ENCODE data around the gene NMNAT2. TPM values are rescaled to one million over a fixed set of nuclear protein-coding genes. Genes with fewer than 3 reads are reported as not detected.

The NMNAT2 gene
- total RNA-seq, 4 donors from 2014 or later = 1.0 to 4.5 (median 2.4) TPM

DNA sequence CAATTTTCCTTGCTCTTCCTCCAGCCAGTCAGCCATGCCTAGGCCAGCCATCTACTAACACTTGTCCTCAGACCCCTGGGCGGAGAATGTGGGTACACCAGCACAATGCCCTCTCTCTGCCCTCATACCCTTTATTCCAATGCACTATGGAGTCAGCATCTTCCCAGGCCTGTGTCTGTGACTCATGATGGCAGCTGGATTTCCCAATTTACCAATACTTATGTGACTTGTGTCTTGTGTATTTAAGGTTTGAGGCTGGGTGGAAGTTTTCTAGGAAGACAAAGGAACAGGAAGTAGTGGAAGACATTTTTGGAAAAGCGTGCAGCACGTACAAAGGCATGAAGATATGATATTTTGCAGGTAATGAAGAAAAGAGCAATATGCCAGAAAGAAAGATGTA, 114.3 kb downstream of the NMNAT2 start:
- TF ChIP-seq, protein P1, sequence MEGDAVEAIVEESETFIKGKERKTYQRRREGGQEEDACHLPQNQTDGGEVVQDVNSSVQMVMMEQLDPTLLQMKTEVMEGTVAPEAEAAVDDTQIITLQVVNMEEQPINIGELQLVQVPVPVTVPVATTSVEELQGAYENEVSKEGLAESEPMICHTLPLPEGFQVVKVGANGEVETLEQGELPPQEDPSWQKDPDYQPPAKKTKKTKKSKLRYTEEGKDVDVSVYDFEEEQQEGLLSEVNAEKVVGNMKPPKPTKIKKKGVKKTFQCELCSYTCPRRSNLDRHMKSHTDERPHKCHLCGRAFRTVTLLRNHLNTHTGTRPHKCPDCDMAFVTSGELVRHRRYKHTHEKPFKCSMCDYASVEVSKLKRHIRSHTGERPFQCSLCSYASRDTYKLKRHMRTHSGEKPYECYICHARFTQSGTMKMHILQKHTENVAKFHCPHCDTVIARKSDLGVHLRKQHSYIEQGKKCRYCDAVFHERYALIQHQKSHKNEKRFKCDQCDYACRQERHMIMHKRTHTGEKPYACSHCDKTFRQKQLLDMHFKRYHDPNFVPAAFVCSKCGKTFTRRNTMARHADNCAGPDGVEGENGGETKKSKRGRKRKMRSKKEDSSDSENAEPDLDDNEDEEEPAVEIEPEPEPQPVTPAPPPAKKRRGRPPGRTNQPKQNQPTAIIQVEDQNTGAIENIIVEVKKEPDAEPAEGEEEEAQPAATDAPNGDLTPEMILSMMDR (IDR thresholded peaks at IDR 0.05; ENCODE audit: low read depth) = no peak

DNA sequence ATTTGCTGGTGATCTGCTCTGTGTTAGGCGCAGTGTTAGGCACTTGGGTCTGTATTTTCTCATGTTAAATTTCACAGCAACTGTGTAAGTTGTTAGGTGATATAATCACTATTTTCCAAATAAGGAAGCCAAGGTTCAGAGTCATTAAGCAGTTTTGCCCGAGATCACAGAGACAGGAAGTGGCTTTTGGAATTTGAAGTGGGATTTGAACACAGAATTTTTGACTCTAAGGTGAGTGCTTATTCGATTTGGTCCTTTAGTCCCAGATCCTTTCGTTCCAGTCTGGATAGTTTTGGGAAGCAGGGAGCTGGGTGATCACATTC, 114.9 kb downstream of the NMNAT2 start:
- TF ChIP-seq, protein P1 (IDR thresholded peaks at IDR 0.05; ENCODE audit: low read depth) = no peak

DNA sequence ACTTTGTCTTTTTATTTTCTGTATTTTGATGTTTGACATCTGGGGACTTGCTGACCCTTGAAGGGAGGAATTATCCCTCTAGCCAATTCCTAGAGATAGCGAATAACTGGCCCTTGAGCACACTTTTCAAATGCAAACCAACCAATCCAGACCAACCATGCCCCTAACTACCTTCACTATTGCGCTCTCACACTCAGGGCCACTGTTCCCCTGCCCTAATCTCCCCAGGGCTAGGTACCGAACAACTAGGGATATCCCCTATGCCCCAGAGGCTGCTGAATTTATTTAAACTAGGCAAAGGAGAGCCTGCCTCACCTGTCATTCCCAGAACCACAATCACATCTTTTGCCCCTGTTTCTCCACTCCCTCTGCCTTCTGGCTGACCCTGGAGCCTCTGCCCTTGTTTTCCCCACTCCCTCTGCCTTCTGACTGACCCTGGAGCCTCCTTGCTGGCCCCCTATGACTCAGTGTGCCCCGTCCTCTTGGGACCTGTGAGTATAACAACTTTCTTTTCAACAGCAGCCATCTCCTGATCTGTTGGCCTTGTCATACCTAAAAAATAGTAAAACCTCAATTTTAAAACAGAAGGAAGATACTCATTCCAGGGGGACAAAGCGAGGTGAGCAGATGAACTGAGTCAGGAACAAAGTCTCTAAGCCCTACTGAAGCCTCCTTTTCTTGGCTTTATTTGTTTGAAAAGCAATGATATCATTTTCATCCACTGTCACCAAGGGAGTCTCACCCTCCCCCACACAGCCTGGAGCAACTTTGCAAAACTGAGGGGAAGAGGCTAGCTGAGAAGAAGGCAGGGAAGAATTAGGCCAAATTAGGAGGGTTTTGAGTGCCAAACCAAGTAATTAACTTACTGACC, 115.5 kb downstream of the NMNAT2 start:
- TF ChIP-seq, protein P1 (IDR thresholded peaks at IDR 0.05; ENCODE audit: low read depth) = no peak

DNA sequence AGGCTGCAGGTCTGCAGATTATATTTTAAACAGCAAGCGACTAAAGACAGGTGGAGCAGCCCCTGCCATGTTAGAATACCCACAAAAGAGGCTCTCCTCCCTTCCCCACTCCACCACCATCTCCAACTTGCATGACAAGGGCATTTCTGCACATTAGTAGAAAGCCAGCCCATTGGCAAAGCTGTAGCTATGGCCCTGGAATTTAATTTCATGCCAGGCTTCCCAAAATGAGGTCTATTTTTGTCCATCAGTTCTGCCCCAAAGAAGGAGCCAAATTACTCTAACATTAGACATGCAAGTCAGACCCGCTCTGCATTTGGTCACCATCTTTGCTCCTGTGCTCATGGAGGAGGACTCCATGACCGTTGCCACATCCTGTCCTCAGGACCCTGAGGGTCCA, 116.9 kb downstream of the NMNAT2 start:
- TF ChIP-seq, protein P1 (IDR thresholded peaks at IDR 0.05; ENCODE audit: low read depth) = no peak

DNA sequence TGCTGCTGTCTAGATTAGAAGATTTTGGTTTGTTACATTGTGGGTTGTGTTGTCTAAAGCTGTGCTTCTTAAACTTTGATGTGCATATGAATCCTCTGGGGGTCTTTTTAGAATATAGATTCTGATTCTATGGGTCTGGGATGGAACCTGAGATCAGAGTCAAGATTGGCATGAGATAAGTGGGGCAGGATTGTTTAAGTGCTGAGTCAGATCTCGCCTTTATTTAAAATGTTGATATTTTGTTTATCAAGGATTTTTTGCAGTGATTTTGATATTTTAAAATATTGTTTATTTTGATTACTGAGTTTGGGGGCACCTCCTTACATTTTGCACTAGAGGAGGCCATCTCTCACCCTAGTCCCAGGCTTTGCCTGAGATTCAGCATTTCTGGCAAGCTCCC, 117.4 kb downstream of the NMNAT2 start:
- TF ChIP-seq, protein P1 (IDR thresholded peaks at IDR 0.05; ENCODE audit: low read depth) = no peak

DNA sequence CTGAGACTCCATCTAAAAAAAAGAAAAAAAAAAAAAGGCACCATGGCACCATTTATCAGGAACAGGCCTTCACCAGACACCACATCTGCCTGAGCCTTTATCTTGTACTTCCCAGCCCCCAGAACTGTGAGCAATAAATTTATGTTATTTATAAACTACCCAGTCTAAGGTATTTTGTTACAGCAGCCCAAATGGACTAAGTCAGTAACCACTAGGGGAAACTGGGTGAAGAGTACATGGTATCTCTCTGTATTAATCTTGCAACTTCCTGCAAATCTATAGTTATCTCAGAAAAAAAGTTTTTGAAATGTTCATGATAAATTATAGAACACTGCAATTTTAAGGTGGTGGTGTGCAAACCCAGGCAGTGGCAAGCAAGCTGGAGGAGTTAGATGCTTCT, 117.8 kb downstream of the NMNAT2 start:
- TF ChIP-seq, protein P1 (IDR thresholded peaks at IDR 0.05; ENCODE audit: low read depth) = no peak

GRCh38 chr1:183296782-183297181, 121.4 kb downstream of the NMNAT2 start:
- TF ChIP-seq, protein P1 (IDR thresholded peaks at IDR 0.05; ENCODE audit: low read depth) = no peak
